Measurements from ENCODE around the gene GPER1.

DNA sequence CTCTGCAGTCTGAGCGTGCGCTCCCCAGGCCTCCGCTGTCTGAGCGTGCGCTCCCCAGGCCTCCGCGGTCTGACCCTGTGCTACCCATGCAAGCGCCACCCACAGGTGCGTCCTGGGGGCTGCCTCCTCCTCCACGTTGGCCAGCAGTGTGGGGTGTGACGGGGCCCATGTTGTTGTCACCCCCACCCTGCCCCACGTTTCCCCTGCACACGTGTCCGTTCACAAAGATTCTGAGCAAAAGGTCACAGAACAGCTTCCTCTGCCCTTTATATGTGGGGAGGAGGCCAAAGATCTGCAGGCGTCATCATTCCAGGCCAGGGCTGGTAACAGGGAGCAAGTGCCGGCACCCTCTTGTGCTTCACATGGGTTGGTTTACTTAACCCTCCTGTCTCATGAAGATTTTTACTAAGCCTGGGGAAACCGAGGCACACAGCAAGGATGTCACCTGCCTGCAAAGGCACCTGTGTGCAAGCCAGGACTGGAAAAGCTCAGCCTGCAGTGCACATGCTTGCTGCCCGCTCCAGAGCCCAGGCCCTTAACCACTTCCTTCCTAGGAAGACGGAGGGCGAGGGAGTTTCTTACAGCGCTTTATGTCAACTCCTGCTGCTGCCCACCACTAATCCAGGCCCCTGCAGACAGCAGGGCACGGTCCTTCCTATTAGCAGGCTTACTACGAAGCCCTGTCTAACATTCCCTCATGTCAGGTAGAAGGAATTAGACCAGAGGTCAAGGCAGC lies 38.7 kb upstream of the GPER1 start:
- TF ChIP-seq SUZ12 (IDR thresholded peaks at IDR 0.05; ENCODE audit: extremely low read depth, insufficient read depth, insufficient read length), result no peak
- no peak for TF ChIP-seq ZNF274 (IDR thresholded peaks at IDR 0.05; ENCODE audit: low read depth, low read length)
- no peak for TF ChIP-seq YY1 (IDR thresholded peaks at IDR 0.05; ENCODE audit: insufficient read depth, insufficient read length)

All from NT2/D1 (cell line).